WTC11 (cell line): ENCODE measurements around the gene KDM2A. TPM values are rescaled to one million over a fixed set of nuclear protein-coding genes. Genes with fewer than 3 reads are reported as not detected.

Experiments
- ATAC-seq: fragments of 200-7000 bp; cut with Tn5 transposase; 2 replicates; pipeline ENCODE4 v1.10.0; 2021; ENCODE audit warnings: mild to moderate bottlenecking, moderate library complexity
- CTCF ChIA-PET: fragments of 300-600 bp; sonication (Branson Sonifier 250); formaldehyde crosslinking; loops from one replicate; lab custom pipeline; 2021; ENCODE audit warnings: antibody characterized with exemption; lab: Charles Lee
- POLR2A ChIA-PET: fragments of 350-600 bp; sonication (Branson Sonifier 250); formaldehyde crosslinking; loops from one replicate; lab custom pipeline; 2021; ENCODE audit warnings: antibody characterized with exemption; lab: Charles Lee
- DNase-seq: peaks from one replicate; pipeline ENCODE4 v3.0.0; 2021; ENCODE audit warnings: low spot score
- H3K27ac Mint-ChIP-seq: 2 replicates; pipeline ENCODE4 v1.8.0; 2021; ENCODE audit warnings: mixed read lengths
- H3K27me3 Mint-ChIP-seq: 2 replicates; pipeline ENCODE4 v1.8.0; 2021; ENCODE audit warnings: low read depth, mild to moderate bottlenecking, moderate library complexity, mixed read lengths
- H3K36me3 Mint-ChIP-seq: 2 replicates; pipeline ENCODE4 v1.8.0; 2021; ENCODE audit warnings: mixed read lengths
- H3K4me1 Mint-ChIP-seq: 2 replicates; pipeline ENCODE4 v1.8.0; 2022; ENCODE audit warnings: mixed read lengths
- H3K4me3 Mint-ChIP-seq: 2 replicates; pipeline ENCODE4 v1.8.0; 2021; ENCODE audit warnings: mild to moderate bottlenecking, moderate library complexity, mixed read lengths
- H3K9me3 Mint-ChIP-seq: 2 replicates; pipeline ENCODE4 v1.8.0; 2021; ENCODE audit warnings: mixed read lengths
- CBFB ChIP-seq: sonication (generic); formaldehyde crosslinking; IDR thresholded peaks from 2 replicates; pipeline ENCODE4 v1.8.1; 2022; ENCODE audit warnings: mild to moderate bottlenecking, low read depth, missing genetic modification reagents
- CREB1 ChIP-seq: sonication (generic); formaldehyde crosslinking; IDR thresholded peaks from 2 replicates; pipeline ENCODE4 v1.8.0; 2023; ENCODE audit warnings: mild to moderate bottlenecking, missing genetic modification reagents
- FOXP1 ChIP-seq: sonication (generic); formaldehyde crosslinking; IDR thresholded peaks from 2 replicates; pipeline ENCODE4 v1.8.0; 2022; ENCODE audit warnings: missing genetic modification reagents, mild to moderate bottlenecking, moderate library complexity, borderline replicate concordance
- GRHL2 ChIP-seq: fragments of 250-450 bp; sonication (Bioruptor Pico); IDR thresholded peaks from 2 replicates; pipeline ENCODE4 v1.8.0; 2022; ENCODE audit warnings: mild to moderate bottlenecking, moderate library complexity; ENCODE audit not compliant: insufficient replicate concordance, severe bottlenecking
- IRF2 ChIP-seq: sonication (generic); formaldehyde crosslinking; IDR thresholded peaks from 2 replicates; pipeline ENCODE4 v1.8.0; 2022; ENCODE audit warnings: low read depth, missing genetic modification reagents, borderline replicate concordance
- MXD4 ChIP-seq: fragments of 250-450 bp; sonication (Bioruptor Pico); IDR thresholded peaks from 2 replicates; pipeline ENCODE4 v1.8.0; 2021; ENCODE audit warnings: mild to moderate bottlenecking, moderate library complexity, borderline replicate concordance
- NFATC4 ChIP-seq: fragments of 250-450 bp; sonication (Bioruptor Pico); IDR thresholded peaks from 2 replicates; pipeline ENCODE4 v1.9.0; 2021; ENCODE audit warnings: mild to moderate bottlenecking
- NFYB ChIP-seq: sonication (generic); formaldehyde crosslinking; conservative IDR thresholded peaks from 2 replicates; pipeline ENCODE4 v1.8.0; 2022; ENCODE audit warnings: low read depth, missing genetic modification reagents
- PRRX2 ChIP-seq: fragments of 250-450 bp; sonication (Bioruptor Pico); IDR thresholded peaks from 2 replicates; pipeline ENCODE4 v1.8.0; 2021; ENCODE audit warnings: mild to moderate bottlenecking
- SMAD3 ChIP-seq: sonication (generic); formaldehyde crosslinking; IDR thresholded peaks from 2 replicates; pipeline ENCODE4 v1.8.0; 2022; ENCODE audit warnings: missing genetic modification reagents, mild to moderate bottlenecking, borderline replicate concordance
- TEAD1 ChIP-seq: sonication (generic); formaldehyde crosslinking; IDR thresholded peaks from 2 replicates; pipeline ENCODE4 v1.8.0; 2022; ENCODE audit warnings: mild to moderate bottlenecking, missing genetic modification reagents
- TP53 ChIP-seq: sonication (generic); formaldehyde crosslinking; IDR thresholded peaks from 2 replicates; pipeline ENCODE4 v1.8.1; 2023; ENCODE audit warnings: mild to moderate bottlenecking, missing genetic modification reagents
- ZNF138 ChIP-seq: sonication (generic); formaldehyde crosslinking; conservative IDR thresholded peaks from 2 replicates; pipeline ENCODE4 v1.8.1; 2022; ENCODE audit warnings: mild to moderate bottlenecking, moderate library complexity, missing genetic modification reagents
- ZNF219 ChIP-seq: sonication (generic); formaldehyde crosslinking; IDR thresholded peaks from 2 replicates; pipeline ENCODE4 v1.8.0; 2023; ENCODE audit warnings: missing genetic modification reagents, mild to moderate bottlenecking, borderline replicate concordance
- total RNA-seq: library from RNA; stranded (reverse); gene quantifications from 3 replicates; pipeline ENCODE4 v1.2.3, GENCODE V29; 2021
- TF ChIP-seq, protein P1 (sequence below): fragments of 250-450 bp; sonication (Bioruptor Pico); IDR thresholded peaks from 2 replicates; pipeline ENCODE4 v1.9.0; 2021; ENCODE audit warnings: mild to moderate bottlenecking
- TF ChIP-seq, protein P2 (sequence below): sonication (generic); formaldehyde crosslinking; IDR thresholded peaks from 2 replicates; pipeline ENCODE4 v1.8.1; 2023; ENCODE audit warnings: mild to moderate bottlenecking, missing genetic modification reagents
- TF ChIP-seq, protein P3 (sequence below): sonication (generic); formaldehyde crosslinking; conservative IDR thresholded peaks from 2 replicates; pipeline ENCODE4 v1.8.1; 2023; ENCODE audit warnings: mild to moderate bottlenecking, low read depth, missing genetic modification reagents, moderate library complexity
- TF ChIP-seq, protein P4 (sequence below): sonication (generic); formaldehyde crosslinking; IDR thresholded peaks from 2 replicates; pipeline ENCODE4 v1.8.0; 2022; ENCODE audit warnings: mild to moderate bottlenecking, missing genetic modification reagents
- TF ChIP-seq, protein P5 (sequence below): fragments of 250-450 bp; sonication (Bioruptor Pico); IDR thresholded peaks from 2 replicates; pipeline ENCODE4 v1.8.0; 2021; ENCODE audit warnings: mild to moderate bottlenecking
- TF ChIP-seq, protein P6 (sequence below): sonication (generic); formaldehyde crosslinking; IDR thresholded peaks from 2 replicates; pipeline ENCODE4 v1.8.0; 2022; ENCODE audit warnings: mild to moderate bottlenecking, missing genetic modification reagents

Gene KDM2A
- total RNA-seq, 1 experiment from 2014 or later, result 58.0 TPM

DNA sequence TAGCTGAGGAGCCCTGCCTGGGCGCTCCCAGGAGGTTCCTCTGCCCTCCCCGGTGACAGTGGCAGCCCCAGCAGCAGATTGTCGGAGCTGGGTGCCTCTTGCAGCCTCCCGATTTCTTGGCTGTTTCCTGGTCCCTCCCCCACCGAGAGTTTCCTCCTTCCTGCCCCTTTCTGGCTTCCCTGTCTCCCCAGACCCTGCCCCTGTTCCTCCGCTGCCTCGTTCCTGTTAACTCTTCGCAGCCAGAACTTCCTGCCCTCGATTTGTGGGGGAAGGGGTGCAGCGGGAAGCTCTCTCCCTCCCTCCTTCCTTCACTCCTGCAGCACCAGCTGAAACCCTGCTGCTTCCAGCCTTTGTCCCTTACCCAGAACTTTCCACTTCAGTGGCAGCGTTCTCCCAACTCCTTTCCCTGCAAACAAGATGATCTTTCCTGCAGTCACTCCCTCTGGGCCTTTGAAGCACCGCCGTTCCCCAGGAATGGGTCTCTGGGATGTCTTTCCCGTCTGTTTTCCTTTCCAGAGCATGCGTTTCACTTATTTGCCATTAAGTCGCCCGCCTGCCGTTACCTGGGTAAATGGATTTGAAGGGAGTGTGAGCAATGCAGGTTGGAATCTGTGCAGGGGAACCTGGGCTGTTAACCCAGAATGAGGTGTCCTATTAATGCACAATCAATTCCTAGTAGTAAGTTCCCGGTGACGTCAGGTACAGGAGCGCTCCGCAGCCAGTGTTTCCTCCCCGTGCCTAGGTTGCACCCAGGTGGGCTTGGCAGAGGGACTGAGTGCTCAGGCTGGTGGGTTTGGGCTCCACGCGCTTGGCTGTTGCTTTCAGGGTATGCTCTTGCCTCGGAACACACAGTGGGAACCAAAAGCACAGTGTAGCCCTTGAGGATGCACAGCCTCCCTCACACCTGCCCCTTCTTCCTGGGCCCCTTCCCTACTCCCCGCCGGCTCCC lies 151.5 kb downstream of the KDM2A start (continued):
- TF ChIP-seq, protein P1, sequence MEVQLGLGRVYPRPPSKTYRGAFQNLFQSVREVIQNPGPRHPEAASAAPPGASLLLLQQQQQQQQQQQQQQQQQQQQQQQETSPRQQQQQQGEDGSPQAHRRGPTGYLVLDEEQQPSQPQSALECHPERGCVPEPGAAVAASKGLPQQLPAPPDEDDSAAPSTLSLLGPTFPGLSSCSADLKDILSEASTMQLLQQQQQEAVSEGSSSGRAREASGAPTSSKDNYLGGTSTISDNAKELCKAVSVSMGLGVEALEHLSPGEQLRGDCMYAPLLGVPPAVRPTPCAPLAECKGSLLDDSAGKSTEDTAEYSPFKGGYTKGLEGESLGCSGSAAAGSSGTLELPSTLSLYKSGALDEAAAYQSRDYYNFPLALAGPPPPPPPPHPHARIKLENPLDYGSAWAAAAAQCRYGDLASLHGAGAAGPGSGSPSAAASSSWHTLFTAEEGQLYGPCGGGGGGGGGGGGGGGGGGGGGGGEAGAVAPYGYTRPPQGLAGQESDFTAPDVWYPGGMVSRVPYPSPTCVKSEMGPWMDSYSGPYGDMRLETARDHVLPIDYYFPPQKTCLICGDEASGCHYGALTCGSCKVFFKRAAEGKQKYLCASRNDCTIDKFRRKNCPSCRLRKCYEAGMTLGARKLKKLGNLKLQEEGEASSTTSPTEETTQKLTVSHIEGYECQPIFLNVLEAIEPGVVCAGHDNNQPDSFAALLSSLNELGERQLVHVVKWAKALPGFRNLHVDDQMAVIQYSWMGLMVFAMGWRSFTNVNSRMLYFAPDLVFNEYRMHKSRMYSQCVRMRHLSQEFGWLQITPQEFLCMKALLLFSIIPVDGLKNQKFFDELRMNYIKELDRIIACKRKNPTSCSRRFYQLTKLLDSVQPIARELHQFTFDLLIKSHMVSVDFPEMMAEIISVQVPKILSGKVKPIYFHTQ (CRISPR knock-in tag), result no peak
- TF ChIP-seq, protein P2, sequence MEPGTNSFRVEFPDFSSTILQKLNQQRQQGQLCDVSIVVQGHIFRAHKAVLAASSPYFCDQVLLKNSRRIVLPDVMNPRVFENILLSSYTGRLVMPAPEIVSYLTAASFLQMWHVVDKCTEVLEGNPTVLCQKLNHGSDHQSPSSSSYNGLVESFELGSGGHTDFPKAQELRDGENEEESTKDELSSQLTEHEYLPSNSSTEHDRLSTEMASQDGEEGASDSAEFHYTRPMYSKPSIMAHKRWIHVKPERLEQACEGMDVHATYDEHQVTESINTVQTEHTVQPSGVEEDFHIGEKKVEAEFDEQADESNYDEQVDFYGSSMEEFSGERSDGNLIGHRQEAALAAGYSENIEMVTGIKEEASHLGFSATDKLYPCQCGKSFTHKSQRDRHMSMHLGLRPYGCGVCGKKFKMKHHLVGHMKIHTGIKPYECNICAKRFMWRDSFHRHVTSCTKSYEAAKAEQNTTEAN, result no peak
- TF ChIP-seq ZNF138, result no peak
- no peak for TF ChIP-seq ZNF219
- 0 out of 2 replicates have a peak, but pooled peaks have one; percentile 40 for TF ChIP-seq TP53 (CRISPR knock-in tag)
- no peak for TF ChIP-seq NFYB (CRISPR knock-in tag)
- TF ChIP-seq, protein P3, sequence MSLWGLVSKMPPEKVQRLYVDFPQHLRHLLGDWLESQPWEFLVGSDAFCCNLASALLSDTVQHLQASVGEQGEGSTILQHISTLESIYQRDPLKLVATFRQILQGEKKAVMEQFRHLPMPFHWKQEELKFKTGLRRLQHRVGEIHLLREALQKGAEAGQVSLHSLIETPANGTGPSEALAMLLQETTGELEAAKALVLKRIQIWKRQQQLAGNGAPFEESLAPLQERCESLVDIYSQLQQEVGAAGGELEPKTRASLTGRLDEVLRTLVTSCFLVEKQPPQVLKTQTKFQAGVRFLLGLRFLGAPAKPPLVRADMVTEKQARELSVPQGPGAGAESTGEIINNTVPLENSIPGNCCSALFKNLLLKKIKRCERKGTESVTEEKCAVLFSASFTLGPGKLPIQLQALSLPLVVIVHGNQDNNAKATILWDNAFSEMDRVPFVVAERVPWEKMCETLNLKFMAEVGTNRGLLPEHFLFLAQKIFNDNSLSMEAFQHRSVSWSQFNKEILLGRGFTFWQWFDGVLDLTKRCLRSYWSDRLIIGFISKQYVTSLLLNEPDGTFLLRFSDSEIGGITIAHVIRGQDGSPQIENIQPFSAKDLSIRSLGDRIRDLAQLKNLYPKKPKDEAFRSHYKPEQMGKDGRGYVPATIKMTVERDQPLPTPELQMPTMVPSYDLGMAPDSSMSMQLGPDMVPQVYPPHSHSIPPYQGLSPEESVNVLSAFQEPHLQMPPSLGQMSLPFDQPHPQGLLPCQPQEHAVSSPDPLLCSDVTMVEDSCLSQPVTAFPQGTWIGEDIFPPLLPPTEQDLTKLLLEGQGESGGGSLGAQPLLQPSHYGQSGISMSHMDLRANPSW, result no peak
- TF ChIP-seq, protein P4, sequence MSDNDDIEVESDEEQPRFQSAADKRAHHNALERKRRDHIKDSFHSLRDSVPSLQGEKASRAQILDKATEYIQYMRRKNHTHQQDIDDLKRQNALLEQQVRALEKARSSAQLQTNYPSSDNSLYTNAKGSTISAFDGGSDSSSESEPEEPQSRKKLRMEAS (CRISPR knock-in tag), result no peak
- no peak for TF ChIP-seq IRF2
- peak; percentile 26; the same call in 1 of the 2 replicates for TF ChIP-seq CREB1 (CRISPR knock-in tag)

DNA sequence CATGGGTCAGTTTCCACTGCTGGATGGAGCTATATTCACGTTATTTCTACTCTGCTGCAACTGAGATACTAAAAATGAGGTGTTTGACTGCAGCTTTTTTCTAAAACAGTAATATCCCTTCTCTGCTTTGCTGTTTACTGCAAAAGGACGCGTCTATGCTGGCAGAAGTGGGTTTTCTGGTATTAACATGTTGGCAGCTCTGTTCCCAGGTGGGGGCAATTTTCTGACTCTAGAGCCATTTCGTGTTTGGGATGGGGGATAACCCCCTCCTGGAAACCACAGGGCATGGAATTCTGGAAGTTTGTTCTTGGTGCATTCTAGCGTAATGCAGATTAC lies 152.1 kb downstream of the KDM2A start:
- POLR2A ChIA-PET, result no interaction called here
- TF ChIP-seq CBFB (no peak), SMAD3 (CRISPR knock-in tag) (no peak), MXD4 (CRISPR knock-in tag) (no peak), CREB1 (CRISPR knock-in tag) (no peak), NFATC4 (CRISPR knock-in tag) (no peak), FOXP1 (CRISPR knock-in tag) (no peak), GRHL2 (CRISPR knock-in tag) (no peak), TEAD1 (no peak), PRRX2 (CRISPR knock-in tag) (no peak)
- TF ChIP-seq, protein P5, sequence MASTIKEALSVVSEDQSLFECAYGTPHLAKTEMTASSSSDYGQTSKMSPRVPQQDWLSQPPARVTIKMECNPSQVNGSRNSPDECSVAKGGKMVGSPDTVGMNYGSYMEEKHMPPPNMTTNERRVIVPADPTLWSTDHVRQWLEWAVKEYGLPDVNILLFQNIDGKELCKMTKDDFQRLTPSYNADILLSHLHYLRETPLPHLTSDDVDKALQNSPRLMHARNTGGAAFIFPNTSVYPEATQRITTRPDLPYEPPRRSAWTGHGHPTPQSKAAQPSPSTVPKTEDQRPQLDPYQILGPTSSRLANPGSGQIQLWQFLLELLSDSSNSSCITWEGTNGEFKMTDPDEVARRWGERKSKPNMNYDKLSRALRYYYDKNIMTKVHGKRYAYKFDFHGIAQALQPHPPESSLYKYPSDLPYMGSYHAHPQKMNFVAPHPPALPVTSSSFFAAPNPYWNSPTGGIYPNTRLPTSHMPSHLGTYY (CRISPR knock-in tag), result no peak
- TF ChIP-seq, protein P2, result no peak
- TF ChIP-seq, protein P3, result no peak
- TF ChIP-seq, protein P6, sequence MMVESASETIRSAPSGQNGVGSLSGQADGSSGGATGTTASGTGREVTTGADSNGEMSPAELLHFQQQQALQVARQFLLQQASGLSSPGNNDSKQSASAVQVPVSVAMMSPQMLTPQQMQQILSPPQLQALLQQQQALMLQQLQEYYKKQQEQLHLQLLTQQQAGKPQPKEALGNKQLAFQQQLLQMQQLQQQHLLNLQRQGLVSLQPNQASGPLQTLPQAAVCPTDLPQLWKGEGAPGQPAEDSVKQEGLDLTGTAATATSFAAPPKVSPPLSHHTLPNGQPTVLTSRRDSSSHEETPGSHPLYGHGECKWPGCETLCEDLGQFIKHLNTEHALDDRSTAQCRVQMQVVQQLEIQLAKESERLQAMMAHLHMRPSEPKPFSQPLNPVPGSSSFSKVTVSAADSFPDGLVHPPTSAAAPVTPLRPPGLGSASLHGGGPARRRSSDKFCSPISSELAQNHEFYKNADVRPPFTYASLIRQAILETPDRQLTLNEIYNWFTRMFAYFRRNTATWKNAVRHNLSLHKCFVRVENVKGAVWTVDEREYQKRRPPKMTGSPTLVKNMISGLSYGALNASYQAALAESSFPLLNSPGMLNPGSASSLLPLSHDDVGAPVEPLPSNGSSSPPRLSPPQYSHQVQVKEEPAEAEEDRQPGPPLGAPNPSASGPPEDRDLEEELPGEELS (CRISPR knock-in tag), result no peak

More for the DNA sequence above, 152.1 kb downstream of the KDM2A start:
- Mint-ChIP-seq H3K9me3 (no peaks in the 10 kb centered on the region), H3K4me1 (peaks cover 53% of the 10 kb centered on the region), H3K4me3 (peak overlapping the region; percentile 53; the same call in 1 of the 2 replicates), H3K27me3 (no peaks in the 10 kb centered on the region; the same call in 1 of the 2 replicates), H3K36me3 (no peaks in the 10 kb centered on the region), H3K27ac (peak overlapping the region; percentile 94; the same call in 1 of the 2 replicates)
- CTCF ChIA-PET, result interaction anchor here (0.6 to 3.0 kb wide), 12 partner anchors 8 to 387 kb away, joined by 3 to 14 read pairs (median 6); partner anchors contain the start of genes ANKRD13D and SSH3
- ATAC-seq (no peak), DNase-seq (peak; percentile 3)
